Erythroblast (primary cell): ENCODE results near the gene HS6ST2.

Source experiments
- GATA1 ChIP-seq: IDR thresholded peaks from 2 replicates; pipeline ENCODE4 v1.6.1; 2011; ENCODE audit warnings: low read depth, mild to moderate bottlenecking, control low read depth, low read length, moderate library complexity
- POLR2A ChIP-seq: IDR thresholded peaks from 2 replicates; pipeline ENCODE4 v1.6.1; 2011; ENCODE audit warnings: mild to moderate bottlenecking, low read length

DNA sequence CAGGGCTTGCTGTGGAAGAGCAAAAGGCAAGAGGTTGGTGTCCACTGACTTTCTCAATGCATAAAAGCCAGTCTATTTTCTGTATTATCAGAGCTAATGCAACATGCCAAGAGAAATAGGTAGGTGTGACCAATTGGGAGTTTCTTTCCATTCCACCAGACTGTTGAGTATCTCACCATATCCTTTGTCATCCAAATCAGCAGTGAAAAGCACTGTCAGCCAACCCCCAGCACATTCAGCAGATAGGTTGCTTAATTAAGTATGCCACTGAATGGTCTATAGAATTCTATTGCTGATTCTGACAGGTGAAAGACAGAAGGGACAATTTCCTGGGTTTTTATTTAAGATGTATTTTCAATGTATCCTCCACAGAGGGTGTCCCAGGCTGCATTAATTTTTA, 139.8 kb downstream of the HS6ST2 start:
- TF ChIP-seq POLR2A (no peak), GATA1 (no peak)
